LNCAP (cell line): ENCODE data around the gene IL1RL2.

Experiments
- CTCF ChIP-seq: fragments of 450-650 bp; IDR thresholded peaks from 2 replicates; pipeline ENCODE4 v1.5.1; 2017; ENCODE audit warnings: mild to moderate bottlenecking

The IL1RL2 gene

GRCh38 chr2:102250278-102250821 lies 63.5 kb downstream of the IL1RL2 start:
- TF ChIP-seq CTCF, result no peak

GRCh38 chr2:102251042-102251848 lies 64.4 kb downstream of the IL1RL2 start:
- TF ChIP-seq CTCF, result no peak

GRCh38 chr2:102251849-102252203 lies 65.0 kb downstream of the IL1RL2 start:
- TF ChIP-seq CTCF, result no peak

GRCh38 chr2:102252236-102252635 lies 65.4 kb downstream of the IL1RL2 start:
- no peak for TF ChIP-seq CTCF

GRCh38 chr2:102253140-102253752 lies 66.4 kb downstream of the IL1RL2 start:
- no peak for TF ChIP-seq CTCF

GRCh38 chr2:102253753-102254150 lies 66.9 kb downstream of the IL1RL2 start:
- TF ChIP-seq CTCF, result no peak; the same call in 1 of the 2 replicates

GRCh38 chr2:102256276-102256675 lies 69.5 kb downstream of the IL1RL2 start:
- TF ChIP-seq CTCF, result no peak
